Daoy (cell line): ENCODE results near the gene MAP3K9. TPM values are rescaled to one million over a fixed set of nuclear protein-coding genes. Genes with fewer than 3 reads are reported as not detected.

Experiments used
- DNase-seq: peaks from one replicate; pipeline ENCODE4 v3.0.0-alpha.2; 2015; ENCODE audit warnings: low read depth
- total RNA-seq: library from RNA; depleted of rRNA; stranded (reverse); fragments of >200 nt; shearing (Covaris generic); gene quantifications from 2 replicates; pipeline ENCODE4 v1.2.3, GENCODE V29; 2014

MAP3K9 gene
- total RNA-seq, 1 experiment from 2014 or later = 5.5 TPM

DNA sequence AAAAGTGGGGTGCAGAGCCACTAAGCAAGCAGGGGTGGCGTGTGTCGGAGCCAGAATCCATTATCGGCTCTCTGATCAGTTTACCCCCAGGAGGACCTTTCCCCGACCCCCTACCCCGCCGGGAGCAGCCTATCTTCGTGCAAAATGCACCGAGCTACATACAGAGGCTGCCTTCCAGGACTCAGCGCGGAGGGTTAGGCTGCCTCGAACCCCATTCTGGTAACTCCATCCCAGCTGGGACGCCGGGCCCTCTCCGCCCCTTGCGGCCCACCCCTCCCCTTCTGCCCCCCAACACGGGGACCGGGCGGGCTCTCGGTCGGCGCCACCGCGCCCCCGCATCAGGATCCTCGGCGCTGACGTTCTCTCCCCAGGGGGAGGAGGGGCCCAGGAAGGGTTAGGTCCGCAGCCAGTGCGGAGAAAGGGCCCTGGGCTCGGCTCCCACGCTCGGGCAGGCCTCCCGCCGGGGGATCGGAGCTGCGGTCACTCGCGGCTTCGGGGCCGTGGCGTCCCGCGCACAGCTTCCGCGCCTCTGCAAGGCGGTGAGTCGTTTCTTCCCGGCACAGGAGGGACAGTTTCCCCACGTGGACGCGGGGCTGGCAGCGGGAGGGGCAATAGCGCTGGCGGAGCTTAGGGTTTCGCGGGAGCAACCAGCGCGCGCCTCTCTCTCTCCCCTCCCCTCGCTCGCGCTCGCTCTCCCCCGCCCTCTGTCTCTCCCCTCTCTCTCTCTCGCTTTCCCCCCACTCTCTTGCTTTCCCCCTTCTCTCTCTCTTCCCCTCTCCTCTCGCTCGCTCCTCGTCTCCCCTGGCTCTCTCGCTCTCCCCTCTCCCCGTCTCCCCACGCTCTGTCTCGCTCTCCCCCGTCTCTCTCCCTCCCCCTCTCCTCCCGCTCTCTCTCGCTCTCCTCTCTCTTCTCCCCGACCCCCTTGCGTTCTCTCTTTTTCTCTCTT lies 12.5 kb upstream of the MAP3K9 start:
- peak; percentile 80 for DNase-seq

- no peak for DNase-seq
Measured at GRCh38 chr14:70816525-70816924, 7.2 kb upstream of the MAP3K9 start.

- DNase-seq = no peak
Measured at GRCh38 chr14:70814466-70814865, 5.2 kb upstream of the MAP3K9 start.

GRCh38 chr14:70812124-70812818 lies 3.0 kb upstream of the MAP3K9 start:
- no peak for DNase-seq

GRCh38 chr14:70811578-70811977 lies 2.3 kb upstream of the MAP3K9 start:
- DNase-seq = peak; percentile 37

DNA sequence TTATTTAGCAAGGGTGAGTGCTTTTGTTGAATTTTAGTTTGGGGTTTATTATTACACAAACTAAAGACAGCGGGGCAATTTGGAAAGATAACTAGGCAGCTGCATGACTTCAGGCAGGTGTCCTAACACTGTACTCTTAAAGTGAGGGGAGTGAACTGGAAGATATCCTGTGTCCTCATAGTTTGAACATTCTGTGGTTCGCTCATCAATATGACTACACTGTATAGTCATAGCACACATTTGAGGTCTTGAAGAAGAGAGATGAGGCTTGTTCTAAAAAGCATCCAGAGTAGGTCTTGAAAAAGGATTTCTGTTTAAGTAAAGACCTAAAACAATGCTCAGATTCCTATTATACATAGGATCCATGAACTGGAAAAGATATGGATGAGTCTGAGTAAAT lies 1.7 kb upstream of the MAP3K9 start:
- DNase-seq = no peak

- no peak for DNase-seq
Measured at GRCh38 chr14:70810621-70811020, 1.3 kb upstream of the MAP3K9 start.

- peak; percentile 67 for DNase-seq
Measured at GRCh38 chr14:70808416-70809224, 693 bp downstream of the MAP3K9 start.

- peak; percentile 70 for DNase-seq
Measured at GRCh38 chr14:70807898-70808415, 1.4 kb downstream of the MAP3K9 start.

GRCh38 chr14:70804556-70805162 lies 4.7 kb downstream of the MAP3K9 start:
- DNase-seq = no peak

DNA sequence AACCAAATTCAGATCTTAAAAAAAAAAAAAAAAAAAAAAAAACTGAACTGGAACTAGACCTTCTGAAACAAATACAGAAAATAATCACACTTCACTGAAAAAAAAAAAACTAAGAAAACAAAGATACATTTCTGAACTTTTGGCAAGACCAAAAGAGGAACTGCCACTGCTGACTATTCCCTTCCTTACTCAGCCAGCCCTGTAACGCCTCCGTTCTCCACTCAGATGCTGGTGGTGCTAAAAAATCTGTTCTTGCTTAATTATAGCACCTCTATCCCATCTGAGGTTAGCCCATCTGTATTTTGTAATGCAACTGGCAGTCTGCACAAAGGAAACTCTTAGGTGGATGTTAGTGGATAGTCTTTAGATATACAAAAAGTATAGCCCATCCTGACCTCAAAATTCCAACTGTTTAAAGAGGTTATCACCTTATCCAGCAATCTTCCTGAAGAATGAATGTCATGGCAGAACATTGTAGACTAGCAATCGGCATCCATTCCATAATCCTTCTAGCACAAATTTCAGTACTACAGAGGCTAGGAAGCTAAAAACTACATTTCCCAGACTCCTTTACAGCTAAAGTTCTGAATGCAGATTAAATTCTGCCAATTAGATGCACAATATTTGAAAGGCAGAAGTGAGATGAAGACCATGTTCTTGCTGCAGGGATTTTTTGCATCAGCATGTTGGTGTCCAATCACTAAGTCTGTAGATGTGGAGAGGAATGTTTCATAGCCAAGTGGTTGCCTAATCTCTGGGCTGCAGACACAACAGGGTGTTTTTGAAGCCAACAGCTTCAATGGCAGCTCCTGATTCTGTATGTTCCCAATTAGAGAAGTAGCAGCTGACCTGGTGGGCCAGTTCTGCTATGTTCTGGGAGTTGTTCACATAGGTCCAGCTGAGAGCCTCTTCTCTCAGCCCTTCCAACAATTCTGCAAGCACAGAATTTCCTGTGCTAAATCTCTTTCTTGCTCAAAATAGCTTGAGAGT lies 5.7 kb downstream of the MAP3K9 start:
- no peak for DNase-seq

DNA sequence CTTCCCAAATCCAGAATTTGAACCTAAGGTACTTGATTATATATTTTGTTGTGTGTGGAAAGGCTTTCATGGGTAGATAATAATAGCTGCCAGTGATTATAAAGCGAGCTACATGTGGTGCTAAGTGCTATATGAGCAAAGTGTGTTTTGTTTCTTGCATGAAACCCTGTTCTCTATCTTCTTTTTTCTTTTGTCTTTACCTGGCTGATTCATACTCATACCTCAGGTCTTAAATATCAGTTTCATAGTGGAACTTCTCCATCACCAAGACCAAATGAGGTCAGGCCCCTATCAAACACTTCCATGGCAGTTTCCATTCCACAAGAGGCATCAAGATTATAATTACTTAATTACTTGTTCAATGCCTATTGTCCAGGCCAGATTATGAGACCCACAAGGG lies 6.9 kb downstream of the MAP3K9 start:
- no peak for DNase-seq

DNA sequence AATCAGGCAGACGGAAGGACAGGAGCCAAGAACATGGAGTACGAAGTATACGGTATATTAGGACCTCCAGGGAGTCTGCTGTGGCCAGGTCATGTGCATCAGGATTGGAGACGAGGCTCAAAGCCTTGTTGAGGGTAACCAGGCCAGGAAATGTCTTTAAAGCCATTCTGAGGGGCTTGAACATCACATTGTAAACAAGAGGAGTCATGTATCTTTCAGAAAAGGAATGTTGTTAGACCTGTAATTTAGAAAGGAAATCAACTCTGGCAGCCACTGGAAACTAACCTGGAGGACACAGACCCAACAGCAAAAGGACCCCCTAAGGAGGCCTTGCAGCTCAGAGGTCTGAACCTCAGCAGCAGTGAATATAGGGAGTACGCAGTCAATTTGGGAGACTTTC lies 7.5 kb downstream of the MAP3K9 start:
- no peak for DNase-seq

- no peak for DNase-seq
Measured at GRCh38 chr14:70796551-70796950, 12.8 kb downstream of the MAP3K9 start.

DNA sequence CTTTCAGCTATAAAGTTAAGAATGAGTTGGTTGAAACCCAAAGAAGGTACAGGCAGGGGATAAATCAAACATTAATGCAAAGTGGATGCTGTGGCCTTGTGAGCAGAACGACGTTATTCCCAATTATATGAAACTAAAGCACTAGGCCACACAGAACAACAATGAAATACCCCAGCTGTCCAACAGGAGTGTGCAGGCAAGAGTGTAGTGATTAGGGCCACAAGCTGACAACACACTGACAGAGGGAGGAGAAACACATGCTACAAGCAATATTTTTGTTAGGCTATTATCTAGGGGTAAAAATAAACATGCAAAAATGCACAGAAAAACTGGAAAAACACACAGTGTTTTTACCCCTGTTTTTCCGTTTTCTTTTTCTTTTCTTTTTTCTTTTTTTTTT lies 15.0 kb downstream of the MAP3K9 start:
- DNase-seq = no peak

DNA sequence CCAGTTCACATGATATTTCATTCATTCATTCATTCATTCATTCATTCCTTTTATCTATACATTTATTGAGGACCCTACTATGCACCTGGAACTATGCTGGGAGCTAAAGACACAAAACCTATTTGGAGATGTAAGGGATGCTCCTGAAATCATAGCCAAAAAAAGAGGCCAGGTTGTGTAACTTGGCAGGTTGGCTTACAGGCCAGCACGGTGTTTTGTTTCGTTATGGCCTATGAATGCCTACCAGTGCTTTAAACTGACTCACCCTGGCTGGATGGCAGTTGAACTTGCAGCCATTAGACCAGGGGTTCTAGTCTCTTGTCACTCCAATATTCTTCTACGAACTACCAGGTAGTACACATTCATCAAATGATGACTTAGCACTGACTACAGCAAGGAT lies 15.7 kb downstream of the MAP3K9 start:
- DNase-seq = no peak

GRCh38 chr14:70792939-70793338 lies 16.4 kb downstream of the MAP3K9 start:
- no peak for DNase-seq

- no peak for DNase-seq
Measured at GRCh38 chr14:70791971-70792370, 17.3 kb downstream of the MAP3K9 start.

DNA sequence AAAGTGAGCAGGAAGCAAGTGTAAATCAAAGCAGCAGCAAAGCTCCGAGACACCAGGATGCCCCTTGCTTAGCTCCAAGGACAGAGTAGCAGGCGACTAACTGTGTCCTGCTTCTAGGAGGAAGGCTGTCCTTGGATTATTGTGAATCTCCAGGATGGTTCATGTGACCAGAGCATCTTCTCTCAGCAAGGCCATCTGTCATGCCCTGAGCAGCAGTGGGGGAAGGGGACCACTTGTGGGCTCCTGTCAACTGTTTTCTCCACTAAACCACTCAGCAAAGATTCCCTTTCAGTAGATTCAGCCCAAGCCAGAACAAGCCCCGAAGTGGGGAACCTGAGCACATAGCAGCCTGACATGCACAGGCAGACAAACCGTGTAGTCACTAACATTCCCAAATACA lies 19.4 kb downstream of the MAP3K9 start:
- no peak for DNase-seq

- DNase-seq = peak; percentile 91
Measured at GRCh38 chr14:70789361-70789760, 20.0 kb downstream of the MAP3K9 start.
